Activated naive CD4-positive, alpha-beta T cell treated with anti-CD3 and anti-CD28 coated beads for 36 hours (primary cell): ENCODE data around the gene RPS27L. TPM values are rescaled to one million over a fixed set of nuclear protein-coding genes. Genes with fewer than 3 reads are reported as not detected.
"Not testable (repeated sequence)": the region's sequence is repeated elsewhere in the genome, so short reads cannot be mapped to it uniquely, and the experiment has no call there.

Experiments used
- CTCF ChIA-PET: fragments of 350-600 bp; sonication (Branson Sonifier 250); formaldehyde crosslinking; loops from one replicate; lab custom pipeline; 2021; ENCODE audit warnings: antibody characterized with exemption; lab: Charles Lee
- DNase-seq: peaks from one replicate; pipeline ENCODE4 v3.0.0-alpha.2; 2020
- H3K27ac Mint-ChIP-seq: one replicate; pipeline ENCODE4 v1.8.0; 2021; ENCODE audit warnings: mild to moderate bottlenecking, mixed read lengths
- H3K27me3 Mint-ChIP-seq: one replicate; pipeline ENCODE4 v1.8.0; 2021; ENCODE audit warnings: low read depth, mixed read lengths
- H3K36me3 Mint-ChIP-seq: one replicate; pipeline ENCODE4 v1.8.0; 2021; ENCODE audit warnings: low read depth, mixed read lengths
- H3K4me1 Mint-ChIP-seq: one replicate; pipeline ENCODE4 v1.8.0; 2021; ENCODE audit warnings: low read depth, mixed read lengths
- H3K4me3 Mint-ChIP-seq: one replicate; pipeline ENCODE4 v1.8.0; 2021; ENCODE audit warnings: mild to moderate bottlenecking, moderate library complexity, mixed read lengths
- H3K9me3 Mint-ChIP-seq: one replicate; pipeline ENCODE4 v1.8.0; 2021; ENCODE audit warnings: mixed read lengths
- intact Hi-C: fragments of 100-400 bp; cut with micrococcal nuclease; formaldehyde crosslinking; loops from one replicate; pipeline ENCODE4 v1.15.1; 2023
- total RNA-seq, 2 experiments: library from RNA; stranded (reverse); gene quantifications; one replicate each; pipeline ENCODE4 v1.2.3, GENCODE V29; 2021

RPS27L gene
- total RNA-seq, 2 experiments from 2014 or later: 220 to 222 TPM

- H3K27ac Mint-ChIP-seq: no peak overlapping the region
- no peak overlapping the region for H3K4me3 Mint-ChIP-seq
- no peaks in the 10 kb centered on the region for H3K4me1 Mint-ChIP-seq
- CTCF ChIA-PET: interaction anchor here (0.6 kb wide), 1 partner anchor 49 kb away, joined by 4 read pairs; no protein-coding TSS in a partner anchor
- H3K9me3 Mint-ChIP-seq: no peaks in the 10 kb centered on the region
- H3K36me3 Mint-ChIP-seq: no peaks in the 10 kb centered on the region
- intact Hi-C loops: no loop called here
- H3K27me3 Mint-ChIP-seq: peaks cover 11% of the 10 kb centered on the region
- no peak for DNase-seq
Measured at GRCh38 chr15:63107895-63108546, 49.3 kb downstream of the RPS27L start.

GRCh38 chr15:63105354-63105753, 51.9 kb downstream of the RPS27L start:
- H3K9me3 Mint-ChIP-seq, H3K36me3 Mint-ChIP-seq, DNase-seq, intact Hi-C loops, H3K4me1 Mint-ChIP-seq, H3K4me3 Mint-ChIP-seq, H3K27ac Mint-ChIP-seq: not testable (repeated sequence)
- peaks cover 11% of the 10 kb centered on the region for H3K27me3 Mint-ChIP-seq
- CTCF ChIA-PET: interaction anchor here (0.6 to 0.8 kb wide), 2 partner anchors 12 to 334 kb away, joined by 3 read pairs; no protein-coding TSS in a partner anchor

- H3K9me3 Mint-ChIP-seq: no peaks in the 10 kb centered on the region
- peaks cover 11% of the 10 kb centered on the region for H3K27me3 Mint-ChIP-seq
- H3K4me1 Mint-ChIP-seq: no peaks in the 10 kb centered on the region
- no peak overlapping the region for H3K27ac Mint-ChIP-seq
- H3K36me3 Mint-ChIP-seq: no peaks in the 10 kb centered on the region
- DNase-seq: no peak
- intact Hi-C loops: no loop called here
- CTCF ChIA-PET: no interaction called here
- H3K4me3 Mint-ChIP-seq: no peak overlapping the region
Measured at GRCh38 chr15:63104727-63105126, 52.5 kb downstream of the RPS27L start.

GRCh38 chr15:63103416-63103815, 53.9 kb downstream of the RPS27L start:
- CTCF ChIA-PET: no interaction called here
- no peak for DNase-seq
- intact Hi-C loops: no loop called here
- no peaks in the 10 kb centered on the region for H3K36me3 Mint-ChIP-seq
- H3K27me3 Mint-ChIP-seq: peaks cover 11% of the 10 kb centered on the region
- no peaks in the 10 kb centered on the region for H3K9me3 Mint-ChIP-seq
- H3K27ac Mint-ChIP-seq: no peak overlapping the region
- no peaks in the 10 kb centered on the region for H3K4me1 Mint-ChIP-seq
- H3K4me3 Mint-ChIP-seq: no peak overlapping the region

GRCh38 chr15:63099581-63099980, 57.7 kb downstream of the RPS27L start:
- H3K36me3 Mint-ChIP-seq, CTCF ChIA-PET, H3K4me1 Mint-ChIP-seq, H3K9me3 Mint-ChIP-seq, DNase-seq, H3K4me3 Mint-ChIP-seq, H3K27ac Mint-ChIP-seq, intact Hi-C loops, H3K27me3 Mint-ChIP-seq: not testable (repeated sequence)

- H3K4me3 Mint-ChIP-seq, CTCF ChIA-PET, H3K9me3 Mint-ChIP-seq, DNase-seq, intact Hi-C loops, H3K4me1 Mint-ChIP-seq, H3K27me3 Mint-ChIP-seq, H3K27ac Mint-ChIP-seq, H3K36me3 Mint-ChIP-seq: not testable (repeated sequence)
Measured at GRCh38 chr15:63098901-63099300, 58.4 kb downstream of the RPS27L start.

Other genes with a start within 250 kb of the RPS27L start
- gene TPM1, start 114.7 kb downstream of the RPS27L start, total RNA-seq: 10 to 100 TPM; 10.5 to 10.7 TPM
- 10 to 100 TPM; 18.3 to 18.7 TPM for gene LACTB, start 35.6 kb downstream of the RPS27L start, total RNA-seq
- gene RAB8B, start 32.1 kb upstream of the RPS27L start, total RNA-seq: 10 to 100 TPM; 91.5 to 93.1 TPM
- gene APH1B, start 120.1 kb upstream of the RPS27L start, total RNA-seq: 1 to 10 TPM; 6.7 to 8.6 TPM
- gene CA12, start 224.4 kb upstream of the RPS27L start, total RNA-seq: under 1 TPM in 1 of 2 experiments, not detected in 1; 0.12 TPM